Right forelimb (tissue), 1 donor: ENCODE measurements around the gene NR1H4.
"Not testable (repeated sequence)": the region's sequence is repeated elsewhere in the genome, so short reads cannot be mapped to it uniquely, and the experiment has no call there.

Source experiments
- DNase-seq: peaks from one replicate; pipeline ENCODE4 v3.0.0-alpha.2; 2018

Gene NR1H4

GRCh38 chr12:100473716-100474150 is at the start of gene NR1H4:
Gene NR1H4, plus strand, starts transcription at chr12:100473866. Its CDS starts 19,458 bp downstream, at chr12:100493324.
- DNase-seq: no peak

DNA sequence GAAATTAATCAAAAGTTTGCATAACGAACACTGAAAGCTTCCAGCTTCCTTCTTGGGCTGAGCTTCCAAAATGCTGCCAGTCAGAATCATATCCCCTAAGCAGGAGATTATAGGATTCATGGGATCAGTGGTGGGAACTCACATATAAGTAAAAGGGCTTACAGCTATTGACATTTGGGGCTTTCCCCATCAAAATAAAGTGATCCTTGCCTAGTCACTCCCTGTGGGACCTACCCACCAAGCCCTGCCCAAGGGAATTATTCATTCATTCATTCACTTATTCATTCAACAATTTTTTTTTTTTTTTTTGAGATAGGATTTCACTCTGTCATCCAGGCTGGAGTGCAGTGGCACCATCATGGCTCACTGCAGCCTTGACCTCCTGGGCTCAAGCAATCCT is 47.5 kb upstream of the NR1H4 start:
- DNase-seq: no peak

DNA sequence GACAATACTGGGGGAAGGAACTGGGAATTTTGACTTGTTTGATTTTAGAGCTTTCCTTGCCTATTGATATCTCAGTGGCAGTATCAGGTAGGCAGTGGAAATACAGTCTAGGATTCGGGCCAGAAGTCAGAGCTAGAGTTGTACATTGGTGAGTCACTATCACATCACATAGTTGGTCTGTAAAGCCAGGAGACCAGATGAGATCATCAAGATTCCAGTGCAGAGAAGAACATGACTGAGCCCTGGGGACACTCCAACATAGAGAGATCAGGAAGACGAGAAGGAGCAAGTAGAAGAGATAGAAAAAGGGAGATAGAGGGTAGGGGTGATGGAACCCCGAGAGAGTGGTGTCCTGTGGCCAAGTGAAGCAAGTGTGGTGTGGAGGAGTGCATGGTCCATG is 46.6 kb upstream of the NR1H4 start:
- no peak for DNase-seq

- not testable (repeated sequence) for DNase-seq
These were observed 43.4 kb upstream of the NR1H4 start for GRCh38 chr12:100430251-100430650.

DNA sequence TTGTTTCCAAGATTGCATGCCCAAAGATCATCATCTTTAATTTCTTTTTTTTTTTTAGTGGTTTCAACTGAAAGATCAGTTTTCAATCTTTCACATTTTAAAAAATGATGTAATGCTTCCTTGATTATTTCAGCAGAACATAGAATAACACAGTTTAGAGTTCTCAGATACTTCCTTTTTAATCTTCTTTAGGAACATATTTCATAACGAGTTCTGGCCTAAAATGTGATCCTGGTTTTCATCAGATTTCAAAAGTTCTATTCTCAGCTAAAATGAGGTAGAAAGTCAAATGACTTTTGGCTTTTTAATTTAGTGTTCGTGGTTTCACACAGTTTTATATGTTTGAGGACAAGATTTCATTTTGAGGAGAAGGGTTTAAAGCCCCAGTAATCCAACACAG is 40.0 kb upstream of the NR1H4 start:
- DNase-seq: no peak

DNA sequence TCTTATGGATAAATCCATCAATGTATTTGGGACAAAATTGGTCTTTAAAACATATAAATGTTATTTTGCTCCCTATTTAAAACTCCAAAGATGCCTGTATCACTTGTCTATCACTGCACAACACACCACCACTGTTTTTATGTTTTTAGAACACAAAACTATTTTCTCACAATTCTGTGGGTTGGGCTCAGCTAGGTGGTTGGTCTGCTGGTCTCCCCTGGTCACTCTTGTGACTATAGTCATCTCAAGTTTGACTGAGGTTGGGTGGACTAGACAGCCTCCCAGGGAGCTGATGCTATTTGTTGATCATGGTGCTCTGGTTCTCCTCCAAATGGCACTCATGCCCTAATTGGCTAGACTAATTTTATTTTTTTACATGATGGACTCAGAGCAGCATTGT is 39.5 kb upstream of the NR1H4 start:
- DNase-seq: no peak

GRCh38 chr12:100435957-100436356 is 37.7 kb upstream of the NR1H4 start:
- DNase-seq: no peak

DNA sequence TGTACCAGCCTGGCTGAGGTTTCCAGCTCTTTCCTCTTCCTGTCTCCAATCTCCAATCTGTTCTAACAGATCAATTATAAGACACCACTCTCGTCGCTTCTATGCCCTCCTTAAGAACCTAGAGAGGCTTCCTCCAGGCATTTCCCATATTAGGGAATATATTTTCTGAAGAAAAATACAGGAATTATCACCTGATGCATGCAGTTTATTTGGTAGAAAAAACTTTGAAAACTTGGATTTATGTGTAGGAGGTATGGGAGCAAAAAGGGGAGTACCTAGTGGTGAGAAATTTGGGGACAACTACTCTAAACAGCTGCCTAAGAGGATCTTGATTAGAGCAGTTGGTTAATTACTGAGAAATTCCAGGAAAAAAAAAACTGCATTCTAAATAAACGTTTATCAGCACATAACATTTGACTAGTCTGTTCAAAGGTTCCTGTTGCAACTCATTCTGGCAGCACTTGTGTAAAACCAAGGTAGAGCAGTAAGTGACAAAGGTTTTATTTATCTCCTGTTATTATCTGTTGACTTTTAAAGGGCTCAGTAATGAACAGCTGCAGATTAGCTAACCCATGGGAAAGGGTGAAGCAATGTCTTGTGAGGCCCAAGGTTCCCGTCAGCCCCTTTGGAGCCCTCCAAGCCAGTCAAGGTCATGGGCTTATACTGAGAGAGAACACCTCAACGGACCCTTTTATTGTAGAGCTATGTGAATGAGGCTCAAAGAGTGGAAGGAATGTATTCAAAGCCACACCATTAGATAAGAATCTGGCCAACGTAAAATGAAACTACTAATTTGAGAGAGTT is 36.4 kb upstream of the NR1H4 start:
- DNase-seq: no peak

- DNase-seq: no peak
These were observed 33.9 kb upstream of the NR1H4 start for GRCh38 chr12:100439797-100440196.

- DNase-seq: no peak
These were observed 31.3 kb upstream of the NR1H4 start for GRCh38 chr12:100442403-100442802.

GRCh38 chr12:100443434-100443833 is 30.2 kb upstream of the NR1H4 start:
- no peak for DNase-seq

- no peak for DNase-seq
These were observed 28.6 kb upstream of the NR1H4 start for GRCh38 chr12:100445081-100445481.

- DNase-seq: no peak
These were observed 26.3 kb upstream of the NR1H4 start for GRCh38 chr12:100447381-100447780.

GRCh38 chr12:100448656-100449055 is 25.0 kb upstream of the NR1H4 start:
- DNase-seq: no peak

DNA sequence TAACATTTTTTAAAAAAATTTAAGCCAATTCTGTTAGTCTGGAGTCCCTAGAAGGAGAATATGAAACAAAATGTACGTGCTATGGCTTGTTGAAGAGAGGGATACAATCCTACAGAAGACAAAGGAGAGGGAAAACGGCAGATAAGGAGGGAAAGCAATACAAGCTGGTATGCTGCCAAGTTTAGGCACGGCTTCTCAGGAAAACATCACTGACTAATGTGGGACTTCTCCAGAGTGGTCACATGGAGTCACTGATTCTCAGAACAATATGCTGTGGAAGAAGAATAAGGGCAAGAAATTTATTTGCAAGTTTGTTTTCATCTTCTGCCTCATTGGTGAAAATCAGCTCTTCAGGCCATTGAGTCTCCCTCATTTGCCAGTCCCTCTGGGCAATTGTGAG is 22.9 kb upstream of the NR1H4 start:
- DNase-seq: no peak

- no peak for DNase-seq
These were observed 19.7 kb upstream of the NR1H4 start for GRCh38 chr12:100453951-100454350.

DNA sequence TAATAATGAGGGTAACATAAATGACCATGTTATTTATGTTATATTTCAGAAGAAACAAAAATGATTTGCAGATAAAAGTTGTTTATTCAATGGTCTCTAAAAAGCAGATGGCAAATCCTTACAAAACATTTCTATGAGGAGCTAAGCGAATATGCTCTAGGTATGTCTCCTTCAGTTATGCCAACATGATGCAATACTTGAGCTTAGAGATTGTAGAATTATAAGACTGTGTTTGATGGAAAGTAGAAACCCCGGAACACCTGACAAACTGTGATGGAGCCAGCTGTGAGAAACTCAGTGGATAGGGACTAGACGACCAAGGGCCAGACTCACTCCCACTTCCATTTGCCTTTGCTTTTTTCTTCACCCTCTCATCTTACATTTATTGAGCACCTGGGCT is 17.8 kb upstream of the NR1H4 start:
- no peak for DNase-seq

DNA sequence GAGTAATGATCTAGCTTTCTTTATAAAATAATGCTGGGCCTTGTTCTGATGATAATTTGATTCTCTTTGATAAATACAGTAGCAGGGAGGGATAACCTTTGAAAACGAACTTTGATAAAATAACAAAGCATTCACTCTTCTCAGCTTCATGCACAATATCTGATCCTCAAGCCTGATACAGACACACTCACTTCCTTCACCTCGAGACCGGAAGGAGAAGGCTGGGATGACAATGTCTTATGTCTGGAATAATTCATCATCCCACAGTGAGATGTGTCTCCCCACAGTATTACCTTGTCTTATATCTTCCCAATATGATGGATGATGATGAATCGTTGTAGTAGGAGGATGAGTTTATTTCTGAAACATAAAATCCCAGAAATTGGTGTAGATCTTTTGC is 15.5 kb upstream of the NR1H4 start:
- no peak for DNase-seq

DNA sequence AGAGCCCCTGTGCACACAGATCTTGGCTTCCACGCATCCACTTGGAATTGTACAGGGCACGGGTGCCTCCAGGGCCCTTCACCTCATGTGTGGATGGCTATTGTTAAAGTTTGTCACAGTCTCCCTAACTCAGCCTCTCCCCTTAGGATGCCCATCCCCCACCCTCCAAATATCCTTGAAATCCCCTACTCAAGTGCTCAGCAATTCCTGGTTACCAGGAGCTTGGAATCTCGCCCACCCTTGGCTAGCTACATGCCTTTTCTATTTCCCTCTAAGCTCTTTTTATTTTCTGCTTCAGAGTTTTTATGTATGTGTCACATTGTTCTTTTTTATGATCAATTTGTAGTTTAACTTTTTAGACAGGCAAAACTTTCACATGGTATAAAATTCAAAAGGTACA is 13.0 kb upstream of the NR1H4 start:
- no peak for DNase-seq

DNA sequence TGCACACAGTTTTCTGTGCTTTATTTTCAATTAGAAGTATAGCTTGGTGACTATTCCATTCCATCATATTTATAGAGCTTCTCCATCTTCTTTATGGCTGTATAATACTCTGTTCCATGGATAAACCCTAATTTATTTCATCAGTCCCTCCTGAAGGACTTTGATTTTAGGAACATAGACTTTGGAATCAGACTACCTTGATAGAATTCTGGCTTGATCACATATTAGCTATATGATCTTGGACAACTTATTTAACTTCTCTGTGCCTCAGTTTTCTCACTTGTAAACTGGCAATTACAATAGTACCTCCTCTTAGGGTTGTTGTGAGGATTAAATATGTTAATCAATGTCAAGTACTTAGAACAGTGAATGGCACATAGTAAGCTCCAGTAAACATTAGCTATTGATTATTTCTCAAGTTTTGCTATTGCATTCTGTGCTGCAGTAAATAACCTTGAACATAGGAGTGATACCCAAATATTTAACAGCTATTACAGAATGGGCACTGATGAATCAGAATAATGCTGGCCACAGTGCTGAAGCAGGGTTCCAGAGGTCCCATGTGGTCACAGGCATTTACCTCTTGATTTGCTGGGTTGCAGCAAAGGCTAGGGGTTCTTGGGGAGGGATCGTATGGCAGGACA is 12.2 kb upstream of the NR1H4 start:
- no peak for DNase-seq

DNA sequence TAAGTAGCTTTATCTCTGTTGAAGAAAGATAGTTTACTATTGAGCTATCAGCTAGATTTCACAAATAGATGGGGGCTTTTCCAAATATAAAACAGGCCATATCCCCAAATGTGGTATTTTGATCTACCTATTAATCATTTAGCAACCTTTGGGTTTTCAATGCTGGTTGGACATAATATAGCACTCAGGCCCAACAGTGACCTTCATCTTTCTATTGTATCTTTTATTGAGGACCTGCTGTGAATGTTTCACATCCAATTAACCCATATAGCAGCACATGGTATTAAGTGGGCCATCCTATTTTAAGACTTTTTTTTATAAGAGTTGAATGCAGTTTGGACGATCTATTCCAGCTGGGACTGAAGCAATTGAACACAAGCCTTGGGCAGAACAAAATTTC is 10.0 kb upstream of the NR1H4 start:
- DNase-seq: no peak

- DNase-seq: no peak
These were observed 9.1 kb upstream of the NR1H4 start for GRCh38 chr12:100464529-100464928.

GRCh38 chr12:100468126-100468525 is 5.5 kb upstream of the NR1H4 start:
- no peak for DNase-seq

DNA sequence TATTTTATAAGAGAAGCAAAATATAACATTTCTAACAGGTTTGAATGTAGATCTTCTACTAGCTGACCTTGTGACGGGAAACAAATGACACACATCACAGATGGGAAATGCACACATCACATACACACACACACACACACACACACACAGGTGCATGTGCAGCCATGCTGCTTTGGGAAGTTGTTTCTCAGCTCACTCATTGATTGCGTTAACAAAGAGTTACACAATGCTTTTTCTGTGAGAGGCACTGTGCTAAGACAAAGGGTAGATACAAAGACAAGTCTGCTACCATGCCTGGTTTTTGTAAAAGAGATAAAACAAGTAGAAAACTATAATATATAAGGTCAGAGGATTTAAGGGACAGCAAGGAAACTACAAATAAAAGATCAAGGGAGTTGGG is 1.3 kb upstream of the NR1H4 start:
- DNase-seq: no peak
